Measurements from ENCODE around the gene FHIT.
"Not testable (repeated sequence)": the region's sequence is repeated elsewhere in the genome, so short reads cannot be mapped to it uniquely, and the experiment has no call there.

FHIT gene

GRCh38 chr3:61057464-61057863 lies 193.8 kb downstream of the FHIT start:
- DNase-seq (ENCODE audit: low spot score), result no peak

- DNase-seq (ENCODE audit: low spot score), result no peak
Measured at GRCh38 chr3:61055447-61055846, 195.8 kb downstream of the FHIT start.

GRCh38 chr3:61053781-61054496 lies 197.3 kb downstream of the FHIT start:
- no peak for DNase-seq (ENCODE audit: low spot score)

GRCh38 chr3:61052851-61053250 lies 198.4 kb downstream of the FHIT start:
- no peak for DNase-seq (ENCODE audit: low spot score)

- DNase-seq (ENCODE audit: low spot score), result no peak
Measured at GRCh38 chr3:61051666-61052065, 199.6 kb downstream of the FHIT start.

GRCh38 chr3:61045169-61045568 lies 206.1 kb downstream of the FHIT start:
- not testable (repeated sequence) for DNase-seq (ENCODE audit: low spot score)

DNA sequence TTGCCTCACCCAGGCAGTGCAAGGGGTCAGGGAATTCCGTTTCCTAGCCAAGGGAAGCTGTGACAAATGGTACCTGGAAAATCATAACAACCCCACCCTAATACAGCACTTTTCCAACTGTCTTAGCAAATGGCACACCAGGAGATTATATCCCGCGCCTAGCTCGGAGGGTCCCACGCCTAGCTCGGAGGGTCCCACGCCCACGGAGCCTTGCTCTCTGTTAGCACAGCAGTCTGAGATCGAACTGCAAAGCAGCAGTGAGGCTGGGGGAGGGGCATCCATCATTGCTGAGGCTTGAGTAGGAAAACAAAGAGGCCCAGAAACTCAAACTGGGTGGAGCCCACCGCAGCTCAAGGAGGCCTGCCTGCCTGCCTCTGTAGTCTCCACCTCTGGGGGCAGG lies 208.1 kb downstream of the FHIT start:
- DNase-seq (ENCODE audit: low spot score), result no peak

DNA sequence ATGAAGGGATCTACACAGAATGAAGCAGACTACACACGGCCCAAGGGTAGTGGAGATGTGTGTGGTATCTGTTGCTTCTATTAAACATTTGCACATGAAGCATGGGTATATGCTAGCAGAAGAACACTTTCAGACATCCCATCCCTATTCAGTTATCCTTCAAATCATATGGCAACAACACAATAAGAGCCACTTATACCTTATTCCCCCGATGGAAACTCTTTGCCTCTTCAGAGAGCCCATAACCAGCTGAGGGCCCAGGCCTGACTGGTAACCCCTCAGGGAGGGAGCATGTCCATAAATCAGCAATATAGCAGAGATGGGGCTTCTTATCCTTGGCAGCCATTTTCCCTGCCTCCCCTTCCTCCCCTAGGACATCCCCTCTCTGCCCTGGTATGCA lies 210.6 kb downstream of the FHIT start:
- DNase-seq (ENCODE audit: low spot score), result no peak

DNA sequence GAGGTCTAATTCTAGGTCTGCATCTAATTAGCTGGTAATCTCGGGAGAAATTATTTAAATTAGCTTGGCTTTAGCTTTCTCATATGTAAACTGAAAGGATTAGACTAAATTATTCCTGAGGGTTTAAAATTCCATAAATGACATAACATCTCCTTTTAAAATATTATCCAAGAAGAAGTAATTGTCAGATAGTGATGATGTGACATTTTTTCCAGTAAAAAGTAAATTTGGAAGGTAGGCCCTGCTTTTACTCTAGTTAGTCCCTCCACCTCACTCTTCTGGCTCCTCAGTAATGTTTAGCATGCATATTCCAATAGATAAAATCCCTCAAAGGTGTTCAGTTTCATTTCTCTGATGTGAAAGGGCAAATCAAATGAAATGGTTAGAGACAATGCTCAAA lies 215.7 kb downstream of the FHIT start:
- no peak for DNase-seq (ENCODE audit: low spot score)

- peak; percentile 70 for DNase-seq (ENCODE audit: low spot score)
Measured at GRCh38 chr3:61032991-61033390, 218.3 kb downstream of the FHIT start.

- no peak for DNase-seq (ENCODE audit: low spot score)
Measured at GRCh38 chr3:61031503-61031902, 219.7 kb downstream of the FHIT start.

GRCh38 chr3:61030469-61031035 lies 220.7 kb downstream of the FHIT start:
- no peak for DNase-seq (ENCODE audit: low spot score)

- no peak for DNase-seq (ENCODE audit: low spot score)
Measured at GRCh38 chr3:61029194-61029593, 222.1 kb downstream of the FHIT start.

DNA sequence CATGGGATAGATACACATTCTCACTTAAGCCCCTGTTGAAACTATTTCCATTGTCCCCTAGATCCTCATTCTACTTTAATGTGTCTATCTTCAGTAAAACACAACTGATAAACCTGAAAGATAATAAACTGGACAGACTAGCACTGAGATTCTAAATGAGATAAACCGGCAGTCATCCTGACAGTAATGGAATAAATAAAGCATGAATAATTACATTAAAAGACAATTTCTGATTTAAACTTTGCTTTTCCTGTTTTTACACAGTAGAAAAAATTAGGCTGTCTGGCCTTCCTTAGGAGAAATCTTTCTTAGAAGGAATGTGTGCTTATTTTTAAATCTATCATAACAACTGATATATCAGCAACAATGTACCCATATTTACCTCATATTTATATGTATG lies 232.4 kb downstream of the FHIT start:
- DNase-seq (ENCODE audit: low spot score), result no peak

DNA sequence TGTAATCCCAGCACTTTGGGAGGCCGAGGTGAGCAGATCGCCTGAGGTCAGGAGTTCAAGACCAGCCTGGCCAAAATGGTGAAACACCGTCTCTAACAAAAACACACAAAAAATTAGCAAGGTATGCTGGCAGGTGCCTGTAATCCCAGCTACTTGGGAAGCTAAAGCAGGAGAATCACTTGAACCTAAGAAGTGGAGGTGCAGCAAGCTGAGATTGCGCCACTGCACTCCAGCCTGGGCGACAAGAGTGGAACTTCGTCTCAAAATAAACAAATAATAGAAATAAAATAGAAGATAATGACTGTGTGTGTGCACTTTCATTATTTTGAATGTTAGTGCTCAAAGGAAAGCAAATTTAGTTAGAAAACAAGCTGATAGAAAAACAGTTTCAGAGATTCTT lies 234.2 kb downstream of the FHIT start:
- not testable (repeated sequence) for DNase-seq (ENCODE audit: low spot score)

GRCh38 chr3:61015859-61016258 lies 235.4 kb downstream of the FHIT start:
- no peak for DNase-seq (ENCODE audit: low spot score)

DNA sequence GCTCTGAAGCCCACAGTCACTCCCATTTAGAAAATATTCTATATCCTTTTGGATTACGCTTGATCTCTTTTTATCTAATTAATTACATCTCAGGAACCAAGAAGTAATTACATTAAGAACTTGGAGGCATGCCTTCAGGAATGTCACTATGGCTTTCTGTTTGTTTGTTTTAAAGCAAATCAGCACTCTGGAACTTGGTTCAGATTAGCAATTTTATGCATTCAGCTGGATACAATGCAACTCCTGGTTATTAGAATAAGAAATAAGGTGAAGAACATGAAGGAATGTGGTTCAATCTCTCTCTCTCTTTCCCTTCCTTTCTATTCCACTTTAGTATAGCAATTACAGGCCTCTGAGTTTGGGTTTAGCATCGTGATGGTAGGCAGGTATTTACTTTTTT lies 235.8 kb downstream of the FHIT start:
- DNase-seq (ENCODE audit: low spot score), result no peak

DNA sequence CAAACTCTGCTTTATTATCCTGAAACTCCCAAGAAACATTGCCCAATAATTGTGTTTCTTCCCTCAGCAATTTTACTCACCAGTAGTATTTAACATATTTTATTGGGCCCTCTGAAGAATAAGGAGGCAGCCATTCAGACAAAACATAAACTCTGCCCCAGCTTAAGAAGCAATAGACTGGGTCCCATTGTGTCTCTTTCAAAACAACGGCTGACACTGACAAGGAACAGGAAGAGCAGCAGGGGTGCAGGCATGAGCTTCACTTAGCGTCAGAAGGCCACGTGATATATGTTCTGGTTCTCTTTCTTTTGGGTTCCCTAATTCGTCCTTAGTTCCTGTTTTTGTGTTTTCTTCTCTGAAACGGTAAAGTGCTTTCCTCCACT lies 242.3 kb downstream of the FHIT start:
- DNase-seq (ENCODE audit: low spot score), result no peak

DNA sequence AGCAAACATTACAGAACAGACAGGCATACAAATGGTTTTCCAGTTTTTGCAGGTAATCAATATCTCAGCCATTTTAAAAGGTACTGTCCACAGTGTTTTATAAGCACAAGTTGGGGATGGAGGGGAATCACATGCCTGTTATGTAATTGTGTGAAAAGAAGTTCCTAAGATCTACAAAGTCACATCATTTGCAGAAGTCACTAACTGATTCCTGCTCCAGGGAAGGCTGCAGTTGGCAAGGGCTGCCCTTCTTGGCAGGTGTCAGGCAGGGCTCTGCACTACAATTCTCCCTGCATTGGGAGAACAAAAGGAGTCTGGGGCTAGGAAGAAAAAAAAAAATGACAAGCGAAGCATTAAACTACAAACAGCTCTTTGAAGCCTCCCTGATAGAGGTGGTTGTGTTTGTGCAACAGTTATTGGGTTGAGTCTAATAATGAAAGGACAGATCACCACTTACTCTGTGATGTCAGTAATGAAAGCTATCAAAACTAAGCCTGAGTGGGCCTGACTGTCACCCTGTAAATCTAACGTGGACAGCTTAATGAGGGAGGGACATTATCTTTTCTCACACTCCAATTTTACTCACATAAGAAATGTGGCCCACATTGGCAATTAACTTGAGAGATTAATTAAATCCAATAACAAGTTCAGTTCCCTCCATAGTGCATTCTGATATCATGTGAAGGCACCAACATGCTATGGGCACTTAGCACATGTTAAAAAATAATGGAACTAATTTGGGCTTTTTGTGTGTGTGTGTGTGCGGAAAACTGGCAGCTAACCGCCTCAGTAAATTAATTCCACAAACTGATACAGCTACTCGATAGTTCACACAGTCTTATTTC lies 242.9 kb downstream of the FHIT start:
- DNase-seq (ENCODE audit: low spot score), result peak; percentile 29

DNA sequence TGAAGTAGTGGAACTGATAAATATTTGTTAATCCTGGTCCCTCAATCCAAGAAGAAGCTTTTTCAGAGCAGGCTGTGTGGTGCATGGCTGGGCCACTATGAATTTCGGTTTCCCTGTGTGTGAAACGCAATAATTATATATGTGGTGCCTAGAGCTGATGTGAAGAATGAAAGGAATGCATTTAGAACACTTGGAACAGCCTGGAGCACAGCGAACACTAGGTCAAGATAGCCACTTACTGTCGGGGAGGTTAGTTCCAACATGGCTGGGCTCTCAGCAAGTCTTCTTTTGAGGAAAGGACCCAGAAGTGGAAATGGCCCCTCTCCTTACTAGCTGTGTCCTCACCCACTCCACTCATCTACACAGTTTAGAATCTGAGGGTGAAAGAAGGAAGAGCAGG lies 245.7 kb downstream of the FHIT start:
- no peak for DNase-seq (ENCODE audit: low spot score)

DNA sequence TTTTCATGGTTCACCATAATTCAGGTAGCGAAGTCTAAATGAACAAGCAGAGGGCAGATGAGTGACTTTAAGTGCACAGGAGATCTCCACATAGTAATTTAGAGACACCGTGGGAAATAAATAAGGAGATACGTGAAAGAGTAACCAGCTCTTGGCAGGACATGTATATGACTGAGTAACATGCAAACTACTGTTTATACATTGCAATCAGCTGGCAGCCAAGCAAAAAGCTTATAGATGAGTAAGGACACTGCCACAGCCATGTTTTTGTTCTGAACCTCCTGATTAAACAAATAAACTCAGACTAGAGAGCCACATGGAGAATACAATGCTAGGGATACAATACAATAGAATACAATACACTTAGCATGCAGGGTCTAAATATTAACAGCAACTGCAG lies 252.4 kb downstream of the FHIT start:
- DNase-seq (ENCODE audit: low spot score), result no peak

- DNase-seq (ENCODE audit: low spot score), result no peak
Measured at GRCh38 chr3:60992395-60992794, 258.9 kb downstream of the FHIT start.

DNA sequence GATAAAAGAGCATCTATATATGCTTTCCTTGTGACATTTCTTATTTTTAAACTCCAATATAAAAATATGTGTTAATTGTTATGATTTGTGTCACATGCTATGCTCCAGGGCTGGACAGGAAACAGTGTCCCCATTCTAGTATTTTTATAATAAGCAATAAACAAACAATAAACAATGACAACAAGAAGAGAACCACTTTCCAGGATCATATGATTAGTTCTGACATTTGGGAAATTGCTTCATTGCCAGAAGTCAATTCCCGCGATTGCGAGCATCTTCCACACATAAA lies 260.9 kb downstream of the FHIT start:
- DNase-seq (ENCODE audit: low spot score), result no peak
